Raji (cell line): ENCODE measurements around the gene OR10V1.
A peak's percentile ranks its signal among the peaks of the same experiment; 100 is the strongest.

Experiments
- POLR2A ChIP-seq: IDR thresholded peaks from 2 replicates; pipeline ENCODE4 v1.6.1; 2011; ENCODE audit warnings: low read depth, low read length, control low read depth; ENCODE audit not compliant: insufficient read depth

OR10V1 gene

DNA sequence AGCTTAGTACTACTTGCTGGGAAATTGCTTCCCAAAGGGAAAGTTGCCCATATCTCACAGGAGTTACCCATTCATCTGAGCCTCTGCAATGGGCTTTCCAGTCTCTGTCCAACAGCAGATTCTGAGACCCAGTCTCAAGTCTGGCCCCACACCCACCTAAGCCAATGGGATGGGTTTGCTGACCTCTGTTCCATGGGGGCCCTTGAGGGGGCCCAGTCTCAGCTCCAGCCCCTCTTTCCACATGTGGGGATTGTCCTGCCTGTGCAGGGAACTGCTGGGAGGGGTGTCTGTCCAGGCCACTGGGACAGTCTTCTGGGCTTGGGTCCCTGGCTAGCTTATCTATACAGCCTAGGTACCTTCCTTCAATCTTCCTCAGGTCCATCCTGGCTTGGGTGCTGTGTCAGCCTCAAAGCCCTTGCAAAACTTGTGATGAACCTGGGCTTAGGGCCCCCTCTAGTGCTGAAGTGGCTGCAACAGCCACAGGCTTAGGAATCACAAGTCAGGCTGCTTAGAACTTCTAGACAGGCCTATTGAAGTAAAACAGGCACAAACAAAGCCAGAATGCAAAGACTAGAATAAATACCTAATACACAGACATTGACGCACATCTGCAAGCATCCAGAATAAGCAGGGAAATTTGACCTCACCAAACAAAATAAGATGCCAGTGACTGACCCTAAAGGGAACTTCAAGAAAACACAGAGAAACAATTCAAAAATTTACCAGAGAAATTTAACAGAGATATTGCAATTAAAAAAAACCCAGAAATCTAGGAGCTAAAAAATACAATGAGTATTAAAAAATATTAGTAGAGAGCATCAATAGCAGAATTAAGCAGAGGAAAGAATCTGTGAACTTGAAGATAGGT, 33.1 kb downstream of the OR10V1 start:
- TF ChIP-seq POLR2A: no peak

DNA sequence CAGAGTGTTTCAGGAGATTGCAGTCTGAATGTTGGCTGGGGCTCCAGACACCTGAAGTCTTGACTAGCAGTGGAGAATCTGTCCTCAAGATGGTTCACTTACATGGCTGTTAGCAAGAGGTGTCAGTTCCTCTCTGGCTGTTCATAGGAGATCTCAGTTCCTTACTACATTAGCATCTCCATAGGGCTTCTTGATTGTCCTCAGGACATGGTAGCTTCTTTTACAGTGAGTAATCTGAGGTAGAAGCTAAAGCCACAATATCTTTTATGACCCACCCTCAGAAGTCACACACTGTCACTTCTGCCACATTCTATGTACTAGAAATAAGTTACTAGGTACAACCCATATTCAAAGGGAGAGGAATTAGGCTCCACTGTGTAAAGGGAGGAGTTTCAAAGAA, 34.3 kb downstream of the OR10V1 start:
- TF ChIP-seq POLR2A: no peak

DNA sequence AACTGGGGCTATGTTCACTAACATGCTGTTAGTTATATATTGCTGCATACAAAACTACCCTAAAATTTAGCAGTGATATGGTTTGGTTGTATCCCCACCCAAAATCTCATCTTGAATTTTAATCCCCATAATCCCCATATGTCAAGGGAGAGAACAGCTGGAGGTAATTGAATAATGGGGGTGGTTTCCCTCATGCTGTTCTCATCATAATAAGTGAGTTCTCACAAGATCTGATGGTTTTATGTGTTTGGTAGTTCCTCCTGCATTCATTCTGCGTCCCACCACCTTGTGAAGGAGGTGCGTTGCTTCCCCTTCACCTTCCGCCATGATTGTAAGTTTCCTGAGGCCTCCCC, 34.9 kb downstream of the OR10V1 start:
- TF ChIP-seq POLR2A: no peak

DNA sequence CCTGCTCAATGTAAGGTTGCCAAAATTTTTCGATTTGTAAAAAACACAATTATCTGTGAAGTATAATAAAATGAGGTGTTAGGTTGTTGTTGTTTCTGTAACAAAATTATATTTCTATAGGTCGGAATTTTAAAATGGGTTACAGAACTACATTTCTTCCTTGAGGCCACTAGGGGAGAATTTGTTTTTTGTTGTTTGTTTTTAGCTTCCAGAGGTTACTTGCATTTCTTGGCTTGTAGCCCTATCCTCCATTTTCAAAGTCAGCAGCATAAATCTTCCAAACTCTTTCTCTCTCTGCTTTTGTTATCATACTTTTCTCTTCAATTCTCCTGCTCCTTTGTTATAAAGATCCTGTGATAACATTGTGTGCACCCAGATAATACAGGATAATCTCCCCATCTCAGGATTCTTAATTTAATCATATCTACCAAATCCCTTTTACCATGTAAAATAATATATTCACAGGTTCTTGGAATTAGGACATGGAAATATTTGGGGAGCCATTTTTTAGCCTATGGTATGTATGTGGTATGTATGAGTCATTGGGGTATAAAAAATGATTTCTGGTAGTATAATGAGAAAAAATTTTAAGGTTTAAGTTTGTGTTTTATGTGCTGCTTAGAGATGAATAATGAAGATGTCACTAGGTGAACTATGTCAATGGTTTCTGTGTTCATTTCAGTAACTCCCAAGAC, 35.4 kb downstream of the OR10V1 start:
- no peak for TF ChIP-seq POLR2A

DNA sequence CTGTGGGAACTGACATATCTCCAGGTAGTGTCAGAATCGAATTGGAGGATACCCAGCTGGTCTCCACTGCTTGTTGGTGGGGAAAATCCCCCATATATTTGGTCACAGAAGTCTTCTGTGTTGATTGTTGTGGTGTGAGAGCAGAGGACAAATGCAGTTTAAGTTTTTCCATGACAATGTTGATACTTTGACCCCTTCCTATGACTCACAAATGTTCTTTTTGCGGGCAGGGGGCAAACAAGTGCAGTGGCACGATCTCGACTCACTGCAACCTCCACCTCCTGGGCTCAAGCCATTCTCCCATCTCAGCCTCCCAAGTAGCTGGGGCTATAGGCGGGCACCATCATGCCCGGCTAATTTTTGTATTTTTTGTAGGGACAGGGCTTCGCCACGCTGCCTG, 37.4 kb downstream of the OR10V1 start:
- no peak for TF ChIP-seq POLR2A

DNA sequence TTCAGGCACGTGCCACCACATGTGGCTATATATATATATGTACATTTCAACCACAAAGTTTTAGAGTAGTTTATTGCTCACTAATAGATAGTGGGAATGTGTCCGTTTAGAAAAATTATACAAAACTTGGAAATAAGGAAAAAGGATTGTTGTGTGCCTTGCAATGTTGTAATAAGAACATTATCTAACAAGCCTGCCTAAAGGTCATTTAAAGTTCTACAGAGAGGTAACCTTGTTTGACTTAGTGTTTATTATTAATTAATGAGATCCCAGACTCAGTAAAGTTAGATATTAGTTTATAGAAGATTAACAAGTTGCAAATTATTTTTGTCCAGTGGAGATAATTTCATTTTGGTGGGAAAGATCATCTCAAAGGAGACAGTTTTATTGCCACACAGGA, 39.4 kb downstream of the OR10V1 start:
- no peak for TF ChIP-seq POLR2A

DNA sequence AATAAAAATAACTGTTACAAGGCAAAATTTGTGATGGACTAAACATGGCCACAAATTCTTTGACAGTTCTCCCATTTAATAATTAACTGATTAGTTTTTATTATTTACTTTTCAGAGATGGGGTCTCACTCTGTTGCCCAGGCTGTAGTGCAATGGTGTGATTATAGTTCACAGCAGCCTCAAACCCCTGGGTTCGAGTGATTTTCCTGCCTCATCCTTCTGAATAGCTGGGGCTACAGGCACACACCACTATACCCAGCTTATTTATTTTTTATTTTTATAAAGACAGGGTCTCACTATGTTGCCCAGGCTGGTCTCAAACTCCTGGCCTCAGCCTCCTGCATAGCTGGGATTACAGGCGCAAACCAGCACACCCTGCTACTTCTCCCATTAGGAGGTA, 40.4 kb downstream of the OR10V1 start:
- no peak for TF ChIP-seq POLR2A

DNA sequence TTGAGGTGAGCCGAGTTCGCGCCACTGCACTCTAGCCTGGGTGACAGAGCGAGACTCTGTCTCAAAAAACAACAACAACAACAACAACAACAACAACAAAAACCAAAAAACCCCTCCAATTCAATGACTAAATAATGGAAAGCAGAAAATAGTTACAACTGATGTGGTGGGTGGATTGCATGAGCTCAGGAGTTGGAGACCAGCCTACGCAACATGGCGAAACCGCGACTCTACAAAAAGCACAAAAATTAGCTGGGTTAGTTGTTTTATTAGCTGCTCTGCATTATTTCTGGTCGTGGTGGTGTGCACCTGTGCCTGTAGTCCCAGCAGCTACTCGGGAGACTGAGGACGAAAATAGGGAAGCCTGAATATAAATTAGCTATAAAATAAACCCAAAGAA, 42.2 kb downstream of the OR10V1 start:
- no peak for TF ChIP-seq POLR2A

DNA sequence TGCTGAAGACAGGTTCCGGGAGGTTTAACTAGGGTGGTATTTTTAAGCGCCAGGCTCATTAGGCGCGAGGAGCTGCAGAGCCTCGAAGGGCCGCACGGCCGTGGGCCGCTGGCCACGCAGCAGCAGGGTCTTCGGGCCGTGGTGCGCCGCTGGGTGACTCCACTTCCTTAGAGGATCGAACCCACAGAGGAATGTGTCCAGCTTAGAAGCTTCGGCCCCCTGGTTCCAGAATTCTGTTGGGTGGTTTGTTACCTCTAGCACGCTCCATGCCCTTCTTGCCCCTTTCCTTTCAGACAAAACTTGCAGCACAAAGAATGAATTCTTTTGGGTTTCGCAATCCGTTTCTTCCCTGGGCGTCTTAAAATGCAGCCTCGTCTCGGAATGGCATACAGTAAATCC, 44.0 kb downstream of the OR10V1 start:
- no peak for TF ChIP-seq POLR2A

DNA sequence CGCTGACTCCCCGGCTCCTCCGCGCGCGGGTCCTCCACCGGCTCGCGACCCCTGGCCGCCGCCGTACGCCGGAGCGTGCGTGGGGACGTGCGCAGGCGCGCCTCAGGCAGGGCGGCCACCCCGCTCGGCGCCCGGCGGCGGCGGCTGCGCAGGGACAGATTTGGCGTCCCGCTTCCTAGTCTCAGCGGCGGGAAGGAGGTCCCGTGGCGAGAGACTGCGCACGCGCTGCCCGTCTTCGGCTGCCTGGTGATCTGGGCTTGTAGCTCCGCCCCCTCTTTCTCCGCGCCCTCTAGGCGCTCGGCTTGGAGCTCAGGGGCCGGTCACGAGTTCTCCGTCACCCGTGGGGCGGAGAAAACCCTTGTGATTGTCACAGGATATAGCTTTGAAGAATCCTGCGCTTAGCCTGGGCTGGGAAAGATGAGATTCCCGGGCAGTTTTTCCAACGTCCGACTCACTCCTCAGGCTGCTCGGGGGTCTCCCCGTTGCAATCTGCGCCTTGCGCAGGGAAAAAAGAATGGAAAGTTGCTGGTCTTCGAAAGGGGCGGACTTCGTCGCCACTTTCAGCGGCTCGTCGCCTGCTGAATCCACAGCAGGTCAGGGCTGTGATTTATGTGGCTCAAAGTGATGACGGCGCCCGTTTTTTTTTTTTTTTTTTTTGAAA, 44.6 kb downstream of the OR10V1 start, which contains the start of gene PATL1:
Gene PATL1, minus strand, starts transcription at position 88 of the 661 bp plus-strand sequence. CDS start 142 bp downstream, outside the sequence.
- TF ChIP-seq POLR2A: peak; percentile 67

DNA sequence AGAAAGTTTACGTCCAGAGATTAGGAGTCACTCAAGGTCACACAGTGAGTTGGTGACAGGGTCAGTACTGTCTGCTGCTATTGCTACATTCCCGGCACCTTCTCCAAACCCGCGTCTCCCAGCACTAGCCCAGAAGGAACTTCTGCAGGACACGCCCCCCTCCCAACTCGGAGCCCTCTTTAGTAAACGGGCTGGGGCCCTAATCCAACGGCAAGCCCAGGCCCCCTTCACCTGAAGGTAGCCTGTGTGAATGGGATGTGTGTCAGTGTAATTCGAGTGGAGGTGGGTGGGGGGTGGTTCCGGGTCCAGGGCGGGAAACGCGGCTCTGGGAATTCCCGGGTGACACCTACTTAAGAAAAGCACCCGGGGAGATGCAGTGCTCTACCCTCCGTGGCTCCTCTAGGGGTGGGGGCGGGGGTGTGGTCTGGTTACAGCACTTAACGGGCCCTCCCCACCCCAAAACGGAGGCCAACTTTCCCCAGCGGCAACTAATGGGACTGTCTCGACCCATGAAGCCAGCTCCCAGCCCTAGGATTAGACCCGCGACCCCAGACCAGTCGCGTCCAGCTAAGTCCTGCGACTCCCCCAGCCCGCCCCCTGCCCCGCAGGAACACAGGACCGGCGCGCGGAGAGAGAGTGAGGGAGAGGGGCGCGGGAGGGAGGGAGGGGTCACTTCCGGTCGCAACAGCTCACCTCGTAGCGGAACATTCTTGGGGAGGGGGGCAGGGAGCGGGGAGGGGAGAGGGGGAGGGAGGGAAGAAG, 45.3 kb downstream of the OR10V1 start:
- TF ChIP-seq POLR2A: no peak

DNA sequence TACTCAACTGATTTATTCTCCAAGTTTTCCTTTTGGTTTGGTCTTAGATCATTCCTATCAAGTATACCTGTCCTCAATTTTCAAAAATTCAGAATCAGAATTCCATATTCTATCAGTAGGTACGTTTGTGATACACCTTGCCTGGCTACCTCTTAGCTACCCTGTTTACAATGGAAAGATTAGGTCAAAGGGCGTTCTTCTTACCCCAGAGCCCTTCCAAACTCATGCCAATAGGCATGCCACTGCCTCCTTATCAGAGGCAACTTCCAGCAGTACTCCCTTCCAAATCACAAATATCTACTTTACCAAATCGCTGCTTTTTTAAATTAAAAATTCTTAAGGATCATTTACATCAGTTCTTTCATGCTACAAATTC, 45.8 kb downstream of the OR10V1 start:
- no peak for TF ChIP-seq POLR2A

DNA sequence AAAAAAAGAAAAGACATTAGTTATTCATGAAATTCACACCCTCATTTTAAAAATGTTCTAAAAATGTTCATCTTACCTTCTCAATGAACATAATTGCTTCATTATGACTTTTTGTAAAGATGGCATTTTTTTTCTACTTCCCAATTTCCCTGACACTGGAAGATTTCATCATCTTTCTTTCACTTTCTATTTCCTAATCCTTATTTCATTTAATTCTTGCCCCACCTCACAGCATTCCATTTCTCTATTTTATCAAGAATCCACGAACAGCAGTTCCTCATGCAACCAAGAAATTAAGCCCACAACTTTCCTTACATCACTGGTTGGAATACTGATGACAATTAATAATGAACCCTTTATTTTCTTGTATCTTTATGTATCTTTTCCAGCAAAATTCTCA, 46.7 kb downstream of the OR10V1 start:
- no peak for TF ChIP-seq POLR2A
